CD14-positive monocyte (primary cell): Measurements from ENCODE around the gene SYNE1. TPM values are rescaled to one million over a fixed set of nuclear protein-coding genes. Genes with fewer than 3 reads are reported as not detected.

Experiments used
- DNase-seq, 3 donors: peaks; one replicate each; pipeline ENCODE4 v3.0.0-alpha.2; 2011 to 2022
- H2AFZ ChIP-seq: 2 replicates; pipeline ENCODE4 v1.6.0; 2012; ENCODE audit warnings: mild to moderate bottlenecking, low read depth, low read length, inconsistent platforms; ENCODE audit not compliant: insufficient read depth, poor library complexity, severe bottlenecking
- H3K27ac ChIP-seq, 2 donors: 1 replicate in 1 of 2; 2 replicates in 1 of 2; pipeline ENCODE4 v1.5.1; 2012 to 2013; ENCODE audit warnings: low read length in 2 of 2, control low read depth in 1 of 2, inconsistent platforms in 1 of 2, low read depth in 1 of 2, mild to moderate bottlenecking in 1 of 2
- H3K27me3 ChIP-seq, 2 donors: one replicate each; pipeline versions ENCODE4 v1.6.0 to v1.6.1; 2011 to 2013; ENCODE audit warnings: low read length in 2 of 2; ENCODE audit not compliant: control insufficient read depth in 2 of 2, insufficient read depth in 2 of 2
- H3K36me3 ChIP-seq, 2 donors: replicated peaks in 1 of 2; 1 replicate in 1 of 2; 2 replicates in 1 of 2; pipeline versions ENCODE4 v1.5.1 to v1.6.1; 2012 to 2013; ENCODE audit warnings: low read length in 2 of 2, control low read depth in 1 of 2, inconsistent platforms in 1 of 2, mild to moderate bottlenecking in 1 of 2; ENCODE audit not compliant: insufficient read depth in 2 of 2, control insufficient read depth in 1 of 2
- H3K4me1 ChIP-seq, 2 donors: 1 replicate in 1 of 2; 2 replicates in 1 of 2; pipeline versions ENCODE4 v1.5.1 to v1.6.1; 2012 to 2013; ENCODE audit warnings: low read length in 2 of 2, control low read depth in 1 of 2, inconsistent platforms in 1 of 2, mild to moderate bottlenecking in 1 of 2, moderate library complexity in 1 of 2; ENCODE audit not compliant: insufficient read depth in 2 of 2, control insufficient read depth in 1 of 2
- H3K4me2 ChIP-seq: replicated peaks from 2 replicates; pipeline ENCODE3; 2012; ENCODE audit warnings: low read length, moderate library complexity, mild to moderate bottlenecking; ENCODE audit not compliant: poor library complexity, severe bottlenecking; ENCODE audit errors: extremely low read depth
- H3K4me3 ChIP-seq, 3 experiments: fragments of 200-600 bp in 1 of 3; sonication (generic) in 1 of 3; replicated peaks in 1 of 3; 1 replicate in 2 of 3; 2 replicates in 1 of 3; pipeline ENCODE4 v1.5.1; 2011 to 2013; ENCODE audit warnings: low read length in 3 of 3, mild to moderate bottlenecking in 3 of 3, control low read depth in 2 of 3, low read depth in 2 of 3, inconsistent platforms in 1 of 3, moderate library complexity in 1 of 3
- H3K79me2 ChIP-seq: 2 replicates; pipeline ENCODE4 v1.6.0; 2012; ENCODE audit warnings: mild to moderate bottlenecking, control low read depth, inconsistent platforms, low read length, moderate library complexity; ENCODE audit not compliant: insufficient read depth
- H3K9ac ChIP-seq: 2 replicates; pipeline ENCODE4 v1.6.0; 2017; ENCODE audit warnings: low read length, mild to moderate bottlenecking; ENCODE audit not compliant: insufficient read depth, poor library complexity, severe bottlenecking
- H3K9me3 ChIP-seq, 2 donors: replicated peaks in 1 of 2; 1 replicate in 1 of 2; 2 replicates in 1 of 2; pipeline versions ENCODE4 v1.5.1 to v1.6.1; 2012 to 2013; ENCODE audit warnings: low read length in 2 of 2, control low read depth in 1 of 2; ENCODE audit not compliant: control insufficient read depth in 1 of 2, insufficient read depth in 1 of 2
- H4K20me1 ChIP-seq: 2 replicates; pipeline ENCODE4 v1.6.0; 2012; ENCODE audit warnings: mild to moderate bottlenecking, low read length, control low read depth, moderate library complexity; ENCODE audit not compliant: insufficient read depth
- H3K27ac Mint-ChIP-seq, 7 donors: one replicate each; pipeline ENCODE4 v1.8.0; 2020; ENCODE audit warnings: mild to moderate bottlenecking in 7 of 7, mixed read lengths in 7 of 7, moderate library complexity in 6 of 7, inconsistent platforms in 2 of 7
- H3K27me3 Mint-ChIP-seq, 3 donors: one replicate each; pipeline ENCODE4 v1.8.0; 2021 to 2022; ENCODE audit warnings: low read depth in 3 of 3, mild to moderate bottlenecking in 3 of 3, mixed read lengths in 3 of 3, moderate library complexity in 3 of 3, inconsistent platforms in 1 of 3
- H3K36me3 Mint-ChIP-seq, 2 donors: one replicate each; pipeline ENCODE4 v1.8.0; 2020; ENCODE audit warnings: mixed read lengths in 2 of 2, inconsistent platforms in 1 of 2, mild to moderate bottlenecking in 1 of 2
- H3K4me1 Mint-ChIP-seq: one replicate; pipeline ENCODE4 v1.8.0; 2020; ENCODE audit warnings: mild to moderate bottlenecking, mixed read lengths
- H3K4me3 Mint-ChIP-seq, 2 donors: one replicate each; pipeline ENCODE4 v1.8.0; 2020; ENCODE audit warnings: mild to moderate bottlenecking in 2 of 2, mixed read lengths in 2 of 2, moderate library complexity in 1 of 2
- H3K9me3 Mint-ChIP-seq, 7 donors: one replicate each; pipeline ENCODE4 v1.8.0; 2020 to 2022; ENCODE audit warnings: mixed read lengths in 7 of 7, mild to moderate bottlenecking in 6 of 7, moderate library complexity in 6 of 7, inconsistent platforms in 2 of 7
- WGBS: methylation state at CpG from one replicate; pipeline ENCODE4 v1.1.5; 2013; ENCODE audit warnings: missing lambda C conversion rate; ENCODE audit not compliant: insufficient coverage; 5-methylcytosine and 5-hydroxymethylcytosine counted together
- intact Hi-C, 2 donors: fragments of 100-400 bp; cut with micrococcal nuclease; formaldehyde crosslinking; loops; one replicate each; pipeline versions ENCODE4 v1.15.0 to v1.15.1; 2023
- polyA plus RNA-seq, 3 donors: library from polyadenylated mRNA; depleted of rRNA in 1 of 3; unstranded in 2 of 3; stranded (reverse) in 1 of 3; fragments of 300-500 nt in 2 of 3; fragments of >200 nt in 1 of 3; fragmentation: Illumina TruSeq in 2 of 3; gene quantifications; 1 replicate in 2 of 3; 2 replicates in 1 of 3; pipeline ENCODE4 v1.2.3, GENCODE V29; 2012 to 2021
- TF ChIP-seq, protein P1 (sequence below): fragments of 200-600 bp; IDR thresholded peaks from one replicate; pipeline ENCODE4 v1.8.0; 2022; ENCODE audit warnings: antibody characterized with exemption, mild to moderate bottlenecking

SYNE1 gene
- polyA plus RNA-seq, 3 donors = 3.7 to 24.5 (median 8.1) TPM

DNA sequence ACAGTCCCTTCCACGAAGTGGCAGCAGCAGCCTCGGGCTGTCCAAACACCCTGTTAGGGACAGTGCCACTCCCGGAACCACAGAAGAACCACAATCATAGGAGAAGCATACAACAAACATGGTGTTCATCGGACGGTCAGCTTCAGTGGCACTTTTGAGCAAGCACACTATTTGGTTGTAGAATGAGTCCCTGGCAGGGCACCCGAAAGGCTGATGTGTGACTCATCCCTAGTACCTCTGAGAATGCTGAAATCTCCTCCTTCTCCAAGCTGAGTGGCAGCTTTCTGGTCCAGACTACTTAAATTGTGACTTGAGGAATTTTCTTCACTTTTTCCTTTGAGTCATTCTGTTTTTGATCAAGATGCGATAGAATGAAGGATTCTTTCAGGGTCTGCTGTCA lies 547.2 kb downstream of the SYNE1 start:
- Mint-ChIP-seq H3K4me1 (peaks cover 9% of the 10 kb centered on the region), H3K36me3 (no peaks in the 10 kb centered on the region), H3K4me3 (no peak overlapping the region), H3K27me3 (no peaks in the 10 kb centered on the region), H3K9me3 (peaks cover 0 to 2% (median 0%) of the 10 kb centered on the region in 7 donors), H3K27ac (no peak overlapping the region)
- intact Hi-C loops = no loop called here
- Histone ChIP-seq H3K79me2 (no peaks in the 10 kb centered on the region), H3K36me3 (no peaks in the 10 kb centered on the region), H4K20me1 (no peaks in the 10 kb centered on the region), H3K27ac (no peak overlapping the region), H3K9ac (no peak overlapping the region), H3K4me2 (no peak overlapping the region), H3K4me3 (no peak overlapping the region), H3K9me3 (no peaks in the 10 kb centered on the region), H3K4me1 (peaks cover 7 to 8% of the 10 kb centered on the region in 2 donors), H2AFZ (no peak overlapping the region), H3K27me3 (no peaks in the 10 kb centered on the region)
- WGBS = 93% methylated on average over 4 of the region's 7 CpGs
- no peak for DNase-seq
- TF ChIP-seq, protein P1, sequence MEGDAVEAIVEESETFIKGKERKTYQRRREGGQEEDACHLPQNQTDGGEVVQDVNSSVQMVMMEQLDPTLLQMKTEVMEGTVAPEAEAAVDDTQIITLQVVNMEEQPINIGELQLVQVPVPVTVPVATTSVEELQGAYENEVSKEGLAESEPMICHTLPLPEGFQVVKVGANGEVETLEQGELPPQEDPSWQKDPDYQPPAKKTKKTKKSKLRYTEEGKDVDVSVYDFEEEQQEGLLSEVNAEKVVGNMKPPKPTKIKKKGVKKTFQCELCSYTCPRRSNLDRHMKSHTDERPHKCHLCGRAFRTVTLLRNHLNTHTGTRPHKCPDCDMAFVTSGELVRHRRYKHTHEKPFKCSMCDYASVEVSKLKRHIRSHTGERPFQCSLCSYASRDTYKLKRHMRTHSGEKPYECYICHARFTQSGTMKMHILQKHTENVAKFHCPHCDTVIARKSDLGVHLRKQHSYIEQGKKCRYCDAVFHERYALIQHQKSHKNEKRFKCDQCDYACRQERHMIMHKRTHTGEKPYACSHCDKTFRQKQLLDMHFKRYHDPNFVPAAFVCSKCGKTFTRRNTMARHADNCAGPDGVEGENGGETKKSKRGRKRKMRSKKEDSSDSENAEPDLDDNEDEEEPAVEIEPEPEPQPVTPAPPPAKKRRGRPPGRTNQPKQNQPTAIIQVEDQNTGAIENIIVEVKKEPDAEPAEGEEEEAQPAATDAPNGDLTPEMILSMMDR = no peak

DNA sequence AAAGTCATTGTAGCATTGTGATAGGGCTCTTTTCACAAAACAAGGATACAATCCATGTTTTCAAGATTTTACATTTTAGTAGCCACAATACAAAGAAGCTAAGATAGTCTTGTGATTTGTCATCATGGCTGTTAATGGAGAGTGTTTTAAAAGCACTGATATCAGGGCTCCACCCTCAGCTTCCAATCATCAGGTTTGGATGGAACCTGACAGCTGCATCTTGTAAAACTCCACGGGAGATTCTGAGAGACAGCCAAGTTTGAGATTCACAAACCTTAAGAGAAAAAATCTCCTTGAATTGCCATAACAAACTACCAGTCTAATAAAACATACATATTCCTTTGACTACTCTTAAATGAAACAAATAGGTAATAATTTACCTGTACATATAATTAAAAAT lies 549.5 kb downstream of the SYNE1 start:
- Mint-ChIP-seq H3K4me1 (no peaks in the 10 kb centered on the region), H3K4me3 (no peak overlapping the region), H3K9me3 (peaks cover 0 to 7% (median 1%) of the 10 kb centered on the region in 7 donors), H3K36me3 (no peaks in the 10 kb centered on the region), H3K27me3 (peaks cover 0 to 2% (median 0%) of the 10 kb centered on the region in 3 donors), H3K27ac (no peak overlapping the region)
- no peaks in the 10 kb centered on the region for H3K27me3 ChIP-seq
- H3K4me3 ChIP-seq = no peak overlapping the region
- no CpG with 5 or more reads among the region's 1 CpG for WGBS
- H3K9ac ChIP-seq = no peak overlapping the region
- no peak for DNase-seq
- TF ChIP-seq, protein P1 = no peak
- H3K36me3 ChIP-seq = no peaks in the 10 kb centered on the region
- H2AFZ ChIP-seq = no peak overlapping the region
- no peak overlapping the region for H3K4me2 ChIP-seq
- intact Hi-C loops = no loop called here
- H3K27ac ChIP-seq = no peak overlapping the region
- H3K79me2 ChIP-seq = no peaks in the 10 kb centered on the region
- H3K4me1 ChIP-seq = no peaks in the 10 kb centered on the region
- H3K9me3 ChIP-seq = no peaks in the 10 kb centered on the region
- no peaks in the 10 kb centered on the region for H4K20me1 ChIP-seq
